HFFc6 (cell line): Measurements from ENCODE around the gene ROMO1. TPM values are rescaled to one million over a fixed set of nuclear protein-coding genes. Genes with fewer than 3 reads are reported as not detected.
"Not testable (repeated sequence)": the region's sequence is repeated elsewhere in the genome, so short reads cannot be mapped to it uniquely, and the experiment has no call there.

Experiments
- DNase-seq: peaks from one replicate; pipeline ENCODE4 v3.0.0-alpha.2; 2018
- H3K27ac Mint-ChIP-seq: 2 replicates; pipeline ENCODE4 v1.8.0; 2020; ENCODE audit warnings: mild to moderate bottlenecking, mixed read lengths
- H3K27me3 Mint-ChIP-seq: 2 replicates; pipeline ENCODE4 v1.8.0; 2021; ENCODE audit warnings: mild to moderate bottlenecking, moderate library complexity, mixed read lengths; ENCODE audit not compliant: insufficient read depth
- H3K36me3 Mint-ChIP-seq: 2 replicates; pipeline ENCODE4 v1.8.0; 2021; ENCODE audit warnings: low read depth, mixed read lengths
- H3K4me1 Mint-ChIP-seq: 2 replicates; pipeline ENCODE4 v1.8.0; 2020; ENCODE audit warnings: low read depth, mixed read lengths
- H3K4me3 Mint-ChIP-seq: 2 replicates; pipeline ENCODE4 v1.8.0; 2020; ENCODE audit warnings: mild to moderate bottlenecking, moderate library complexity, mixed read lengths
- H3K9me3 Mint-ChIP-seq: 2 replicates; pipeline ENCODE4 v1.8.0; 2020; ENCODE audit warnings: mild to moderate bottlenecking, mixed read lengths
- CTCF ChIP-seq: fragments of 200-600 bp; sonication (generic); IDR thresholded peaks from 2 replicates; pipeline ENCODE4 v1.5.0; 2021; ENCODE audit warnings: antibody characterized with exemption, mild to moderate bottlenecking
- total RNA-seq, 6 experiments: library from RNA; stranded (reverse); fragmentation: NEBNext Ultra II Directional; extraction: Animal tissue kit (Norgen Biotek cat#: 25700); gene quantifications; 2 replicates in 1 of 6; 3 replicates in 5 of 6; pipeline ENCODE4 v1.2.3, GENCODE V29; 2021

ROMO1 gene
- total RNA-seq, 6 experiments from 2014 or later, result 158 to 236 (median 195) TPM

GRCh38 chr20:35742741-35743523 lies 43.7 kb downstream of the ROMO1 start:
- Mint-ChIP-seq H3K4me3 (peak overlapping the region; percentile 97), H3K27me3 (peaks cover 15% of the 10 kb centered on the region), H3K27ac (peak overlapping the region; percentile 99), H3K9me3 (peaks cover 5% of the 10 kb centered on the region), H3K36me3 (peaks cover 41% of the 10 kb centered on the region), H3K4me1 (peaks cover 50% of the 10 kb centered on the region)
- DNase-seq, result no peak
- TF ChIP-seq CTCF, result peak; percentile 23; the same call in 1 of the 2 replicates

GRCh38 chr20:35743693-35744491 lies 44.7 kb downstream of the ROMO1 start:
- TF ChIP-seq CTCF, result no peak
- Mint-ChIP-seq H3K27me3 (peaks cover 15% of the 10 kb centered on the region), H3K36me3 (peaks cover 31% of the 10 kb centered on the region), H3K9me3 (peaks cover 5% of the 10 kb centered on the region), H3K27ac (peak overlapping the region; percentile 99), H3K4me3 (peak overlapping the region; percentile 97), H3K4me1 (peaks cover 41% of the 10 kb centered on the region)
- DNase-seq, result no peak

- H3K9me3 Mint-ChIP-seq, DNase-seq, H3K4me3 Mint-ChIP-seq: not testable (repeated sequence)
- Mint-ChIP-seq H3K36me3 (peaks cover 27% of the 10 kb centered on the region), H3K27ac (peak overlapping the region; percentile 99; the same call in 1 of the 2 replicates), H3K4me1 (peaks cover 37% of the 10 kb centered on the region), H3K27me3 (peaks cover 15% of the 10 kb centered on the region)
Measured at GRCh38 chr20:35744492-35744841, 45.3 kb downstream of the ROMO1 start.

Other genes with a start within 250 kb of the ROMO1 start
- 10 to 100 TPM; 18.3 to 26.3 (median 22.9) TPM for gene CEP250, start 243.8 kb upstream of the ROMO1 start, total RNA-seq
- gene C20orf173, start 169.8 kb upstream of the ROMO1 start, total RNA-seq, result not detected
- 100 to 1,000 TPM; 231 to 275 (median 239) TPM for gene ERGIC3, start 157.3 kb upstream of the ROMO1 start, total RNA-seq
- gene SPAG4, start 83.6 kb upstream of the ROMO1 start, total RNA-seq, result 1 to 10 TPM; 2.2 to 3.6 (median 2.8) TPM
- 100 to 1,000 TPM; 200 to 230 (median 213) TPM for gene CPNE1, start 34.5 kb upstream of the ROMO1 start, total RNA-seq
- gene RBM12, start 34.5 kb upstream of the ROMO1 start, total RNA-seq, result 10 to 100 TPM; 61.5 to 85.3 (median 78.7) TPM
- gene NFS1, start 53 bp upstream of the ROMO1 start, total RNA-seq, result 10 to 100 TPM; 28.6 to 40.6 (median 34.6) TPM
- 100 to 1,000 TPM; 162 to 198 (median 185) TPM for gene RBM39, start 42.9 kb downstream of the ROMO1 start, total RNA-seq
- 10 to 100 TPM; 31.5 to 40.9 (median 36.2) TPM for gene PHF20, start 72.6 kb downstream of the ROMO1 start, total RNA-seq